HL-60 (cell line): ENCODE results near the gene C1orf226.

Experiments
- DNase-seq, 2 experiments: peaks; one replicate each; pipeline ENCODE4 v3.0.0-alpha.2; 2010 to 2020; ENCODE audit warnings: low read depth in 1 of 2, low spot score in 1 of 2
- H3K27ac ChIP-seq: fragments of 250-450 bp; sonication (Bioruptor Pico); replicated peaks from 2 replicates; pipeline ENCODE4 v1.5.1; 2020; ENCODE audit warnings: mild to moderate bottlenecking, moderate library complexity
- H3K27me3 ChIP-seq: fragments of 250-450 bp; sonication (Bioruptor Pico); 2 replicates; pipeline ENCODE4 v1.5.1; 2021; ENCODE audit warnings: mild to moderate bottlenecking, moderate library complexity; ENCODE audit not compliant: insufficient read depth, poor library complexity, severe bottlenecking
- H3K4me3 ChIP-seq: replicated peaks from 2 replicates; pipeline ENCODE4 v1.5.1; 2011; ENCODE audit warnings: mild to moderate bottlenecking, control low read depth, low read length; ENCODE audit not compliant: insufficient read depth
- GABPA ChIP-seq: IDR thresholded peaks from 2 replicates; pipeline ENCODE4 v1.6.1; 2012; ENCODE audit warnings: low read depth
- POLR2AphosphoS5 ChIP-seq: IDR thresholded peaks from 2 replicates; pipeline ENCODE4 v1.6.1; 2012; ENCODE audit warnings: low read depth
- SPI1 ChIP-seq: IDR thresholded peaks from 2 replicates; pipeline ENCODE4 v1.6.1; 2012; ENCODE audit warnings: low read depth, mild to moderate bottlenecking, borderline replicate concordance
- TF ChIP-seq, protein P1 (sequence below): IDR thresholded peaks from one replicate; pipeline ENCODE4 v1.5.1; 2011; ENCODE audit warnings: low read length, control low read depth, inconsistent platforms; ENCODE audit not compliant: insufficient read depth
- TF ChIP-seq, protein P2 (sequence below): IDR thresholded peaks from 2 replicates; pipeline ENCODE4 v1.6.1; 2012; ENCODE audit warnings: low read depth; ENCODE audit not compliant: insufficient replicate concordance

Gene C1orf226

DNA sequence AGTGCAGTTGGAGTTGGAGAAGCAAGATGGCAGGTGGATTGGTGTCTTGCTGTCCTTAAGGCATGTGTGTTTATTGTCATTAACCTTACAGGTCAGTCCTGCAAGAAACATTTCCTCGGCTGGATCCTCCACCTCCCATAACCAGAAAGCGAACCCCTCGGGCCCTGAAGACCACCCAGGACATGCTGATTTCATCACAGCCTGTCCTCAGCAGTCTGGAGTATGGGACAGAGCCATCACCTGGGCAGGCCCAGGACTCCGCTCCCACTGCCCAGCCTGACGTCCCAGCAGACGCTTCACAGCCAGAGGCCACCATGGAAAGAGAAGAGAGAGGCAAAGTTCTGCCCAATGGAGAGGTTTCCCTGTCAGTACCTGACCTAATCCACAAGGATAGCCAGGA, 1.6 kb downstream of the C1orf226 start:
- H3K27ac ChIP-seq = no peak overlapping the region
- DNase-seq = no peak
- H3K27me3 ChIP-seq = no peaks in the 10 kb centered on the region
- H3K4me3 ChIP-seq = no peak overlapping the region
- TF ChIP-seq SPI1 (no peak), GABPA (no peak), POLR2AphosphoS5 (no peak)
- TF ChIP-seq, protein P1, sequence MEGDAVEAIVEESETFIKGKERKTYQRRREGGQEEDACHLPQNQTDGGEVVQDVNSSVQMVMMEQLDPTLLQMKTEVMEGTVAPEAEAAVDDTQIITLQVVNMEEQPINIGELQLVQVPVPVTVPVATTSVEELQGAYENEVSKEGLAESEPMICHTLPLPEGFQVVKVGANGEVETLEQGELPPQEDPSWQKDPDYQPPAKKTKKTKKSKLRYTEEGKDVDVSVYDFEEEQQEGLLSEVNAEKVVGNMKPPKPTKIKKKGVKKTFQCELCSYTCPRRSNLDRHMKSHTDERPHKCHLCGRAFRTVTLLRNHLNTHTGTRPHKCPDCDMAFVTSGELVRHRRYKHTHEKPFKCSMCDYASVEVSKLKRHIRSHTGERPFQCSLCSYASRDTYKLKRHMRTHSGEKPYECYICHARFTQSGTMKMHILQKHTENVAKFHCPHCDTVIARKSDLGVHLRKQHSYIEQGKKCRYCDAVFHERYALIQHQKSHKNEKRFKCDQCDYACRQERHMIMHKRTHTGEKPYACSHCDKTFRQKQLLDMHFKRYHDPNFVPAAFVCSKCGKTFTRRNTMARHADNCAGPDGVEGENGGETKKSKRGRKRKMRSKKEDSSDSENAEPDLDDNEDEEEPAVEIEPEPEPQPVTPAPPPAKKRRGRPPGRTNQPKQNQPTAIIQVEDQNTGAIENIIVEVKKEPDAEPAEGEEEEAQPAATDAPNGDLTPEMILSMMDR = no peak
- TF ChIP-seq, protein P2, sequence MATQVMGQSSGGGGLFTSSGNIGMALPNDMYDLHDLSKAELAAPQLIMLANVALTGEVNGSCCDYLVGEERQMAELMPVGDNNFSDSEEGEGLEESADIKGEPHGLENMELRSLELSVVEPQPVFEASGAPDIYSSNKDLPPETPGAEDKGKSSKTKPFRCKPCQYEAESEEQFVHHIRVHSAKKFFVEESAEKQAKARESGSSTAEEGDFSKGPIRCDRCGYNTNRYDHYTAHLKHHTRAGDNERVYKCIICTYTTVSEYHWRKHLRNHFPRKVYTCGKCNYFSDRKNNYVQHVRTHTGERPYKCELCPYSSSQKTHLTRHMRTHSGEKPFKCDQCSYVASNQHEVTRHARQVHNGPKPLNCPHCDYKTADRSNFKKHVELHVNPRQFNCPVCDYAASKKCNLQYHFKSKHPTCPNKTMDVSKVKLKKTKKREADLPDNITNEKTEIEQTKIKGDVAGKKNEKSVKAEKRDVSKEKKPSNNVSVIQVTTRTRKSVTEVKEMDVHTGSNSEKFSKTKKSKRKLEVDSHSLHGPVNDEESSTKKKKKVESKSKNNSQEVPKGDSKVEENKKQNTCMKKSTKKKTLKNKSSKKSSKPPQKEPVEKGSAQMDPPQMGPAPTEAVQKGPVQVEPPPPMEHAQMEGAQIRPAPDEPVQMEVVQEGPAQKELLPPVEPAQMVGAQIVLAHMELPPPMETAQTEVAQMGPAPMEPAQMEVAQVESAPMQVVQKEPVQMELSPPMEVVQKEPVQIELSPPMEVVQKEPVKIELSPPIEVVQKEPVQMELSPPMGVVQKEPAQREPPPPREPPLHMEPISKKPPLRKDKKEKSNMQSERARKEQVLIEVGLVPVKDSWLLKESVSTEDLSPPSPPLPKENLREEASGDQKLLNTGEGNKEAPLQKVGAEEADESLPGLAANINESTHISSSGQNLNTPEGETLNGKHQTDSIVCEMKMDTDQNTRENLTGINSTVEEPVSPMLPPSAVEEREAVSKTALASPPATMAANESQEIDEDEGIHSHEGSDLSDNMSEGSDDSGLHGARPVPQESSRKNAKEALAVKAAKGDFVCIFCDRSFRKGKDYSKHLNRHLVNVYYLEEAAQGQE = no peak

DNA sequence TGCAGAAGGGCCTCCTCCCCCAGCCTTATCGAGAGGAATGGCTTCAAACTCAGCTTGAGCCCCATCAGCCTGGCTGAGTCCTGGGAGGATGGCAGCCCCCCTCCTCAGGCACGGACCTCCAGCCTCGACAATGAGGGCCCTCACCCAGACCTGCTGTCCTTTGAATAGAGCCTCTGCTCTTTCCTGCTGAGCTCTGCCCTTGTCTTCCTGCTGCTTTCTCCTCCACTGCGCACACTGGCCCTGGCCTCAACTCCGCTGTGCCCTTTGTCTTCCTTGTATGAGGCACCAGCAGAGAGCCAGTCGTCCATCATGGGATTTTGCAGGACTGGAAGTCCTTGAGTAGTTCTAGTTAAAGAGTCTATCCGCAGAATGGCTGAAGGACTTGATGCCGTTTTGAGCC, 2.0 kb downstream of the C1orf226 start:
- no peaks in the 10 kb centered on the region for H3K27me3 ChIP-seq
- H3K27ac ChIP-seq = no peak overlapping the region
- H3K4me3 ChIP-seq = no peak overlapping the region
- no peak for DNase-seq
- TF ChIP-seq, protein P2 = no peak

DNA sequence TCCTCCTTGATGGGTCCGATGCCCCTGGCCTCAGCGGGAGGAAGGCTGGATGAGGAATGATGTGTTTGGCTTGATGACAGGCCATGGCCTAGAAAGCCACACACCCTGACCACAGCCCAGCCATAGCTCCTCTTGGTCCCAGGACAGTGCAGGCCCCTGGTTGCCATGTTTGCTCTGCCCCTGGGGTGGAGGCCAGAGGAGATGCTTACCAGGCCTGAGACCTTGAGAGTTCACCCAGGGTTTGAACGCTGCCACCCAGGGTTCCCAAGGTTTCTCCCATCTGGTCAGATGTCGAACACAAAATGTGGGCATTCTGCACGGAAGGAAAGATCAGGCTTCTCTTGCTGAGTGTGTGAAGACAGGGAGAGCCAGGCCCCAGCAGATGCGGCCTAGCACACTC, 2.6 kb downstream of the C1orf226 start:
- DNase-seq = no peak

More for the DNA sequence above, 2.6 kb downstream of the C1orf226 start:
- no peaks in the 10 kb centered on the region for H3K27me3 ChIP-seq
- H3K4me3 ChIP-seq = no peak overlapping the region
- H3K27ac ChIP-seq = no peak overlapping the region
- no peak for TF ChIP-seq POLR2AphosphoS5
- TF ChIP-seq GABPA = no peak
- TF ChIP-seq SPI1 = no peak
- TF ChIP-seq, protein P2 = no peak
- TF ChIP-seq, protein P1 = no peak
